ENCODE data around the gene WDR48. TPM values are rescaled to one million over a fixed set of nuclear protein-coding genes. Genes with fewer than 3 reads are reported as not detected.

WDR48 gene
- 21.9 and 40.2 TPM in 2 replicates for total RNA-seq

GRCh38 chr3:39051649-39052561, at the start of gene WDR48, which contains the start of gene SCN11A:
Gene WDR48 (plus strand): TSS chr3:39052016. CDS start chr3:39052026, 10 bp downstream.
Gene SCN11A (minus strand): TSS chr3:39051944. CDS start chr3:38950362, 101,582 bp downstream.

GRCh38 chr3:39107388-39108199, 55.8 kb downstream of the WDR48 start, which contains the start of the genes GORASP1 and TTC21A:
Gene GORASP1 (minus strand): TSS chr3:39107627. CDS start chr3:39107541, 86 bp downstream.
Gene TTC21A (plus strand): TSS chr3:39107680. CDS start chr3:39107838, 158 bp downstream.

Other genes with a start within 250 kb of the WDR48 start
- not detected in 2 replicates for gene SCN10A, start 235.8 kb upstream of the WDR48 start, total RNA-seq
- gene SCN11A, start 72 bp upstream of the WDR48 start, total RNA-seq = under 0.01 TPM in 2 replicates
- 19.1 and 36.2 TPM in 2 replicates for gene GORASP1, start 55.6 kb downstream of the WDR48 start, total RNA-seq
- gene TTC21A, start 55.7 kb downstream of the WDR48 start, total RNA-seq = 0.34 and 2.0 TPM in 2 replicates
- 13.2 and 16.4 TPM in 2 replicates for gene CSRNP1, start 101.6 kb downstream of the WDR48 start, total RNA-seq
- not detected in 2 replicates for gene XIRP1, start 140.6 kb downstream of the WDR48 start, total RNA-seq
- gene CX3CR1, start 228.0 kb downstream of the WDR48 start, total RNA-seq = 0.07 TPM in 1 of 2 replicates, not detected in the other

Data from nasal cavity respiratory epithelium epithelial cell of viscerocranial mucosa (primary cell).